M059J (cell line): Measurements from ENCODE around the gene IL17RA. TPM values are rescaled to one million over a fixed set of nuclear protein-coding genes. Genes with fewer than 3 reads are reported as not detected.

Experiments used
- DNase-seq: peaks from one replicate; pipeline ENCODE4 v3.0.0-alpha.2; 2012; ENCODE audit warnings: low read depth
- total RNA-seq: library from RNA; depleted of rRNA; stranded (reverse); fragments of >200 nt; shearing (Covaris generic); gene quantifications from 2 replicates; pipeline ENCODE4 v1.2.3, GENCODE V29; 2014; rRNA removed

IL17RA gene, protein sequence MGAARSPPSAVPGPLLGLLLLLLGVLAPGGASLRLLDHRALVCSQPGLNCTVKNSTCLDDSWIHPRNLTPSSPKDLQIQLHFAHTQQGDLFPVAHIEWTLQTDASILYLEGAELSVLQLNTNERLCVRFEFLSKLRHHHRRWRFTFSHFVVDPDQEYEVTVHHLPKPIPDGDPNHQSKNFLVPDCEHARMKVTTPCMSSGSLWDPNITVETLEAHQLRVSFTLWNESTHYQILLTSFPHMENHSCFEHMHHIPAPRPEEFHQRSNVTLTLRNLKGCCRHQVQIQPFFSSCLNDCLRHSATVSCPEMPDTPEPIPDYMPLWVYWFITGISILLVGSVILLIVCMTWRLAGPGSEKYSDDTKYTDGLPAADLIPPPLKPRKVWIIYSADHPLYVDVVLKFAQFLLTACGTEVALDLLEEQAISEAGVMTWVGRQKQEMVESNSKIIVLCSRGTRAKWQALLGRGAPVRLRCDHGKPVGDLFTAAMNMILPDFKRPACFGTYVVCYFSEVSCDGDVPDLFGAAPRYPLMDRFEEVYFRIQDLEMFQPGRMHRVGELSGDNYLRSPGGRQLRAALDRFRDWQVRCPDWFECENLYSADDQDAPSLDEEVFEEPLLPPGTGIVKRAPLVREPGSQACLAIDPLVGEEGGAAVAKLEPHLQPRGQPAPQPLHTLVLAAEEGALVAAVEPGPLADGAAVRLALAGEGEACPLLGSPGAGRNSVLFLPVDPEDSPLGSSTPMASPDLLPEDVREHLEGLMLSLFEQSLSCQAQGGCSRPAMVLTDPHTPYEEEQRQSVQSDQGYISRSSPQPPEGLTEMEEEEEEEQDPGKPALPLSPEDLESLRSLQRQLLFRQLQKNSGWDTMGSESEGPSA
- total RNA-seq: 7.9 and 13.4 TPM in 2 replicates

DNA sequence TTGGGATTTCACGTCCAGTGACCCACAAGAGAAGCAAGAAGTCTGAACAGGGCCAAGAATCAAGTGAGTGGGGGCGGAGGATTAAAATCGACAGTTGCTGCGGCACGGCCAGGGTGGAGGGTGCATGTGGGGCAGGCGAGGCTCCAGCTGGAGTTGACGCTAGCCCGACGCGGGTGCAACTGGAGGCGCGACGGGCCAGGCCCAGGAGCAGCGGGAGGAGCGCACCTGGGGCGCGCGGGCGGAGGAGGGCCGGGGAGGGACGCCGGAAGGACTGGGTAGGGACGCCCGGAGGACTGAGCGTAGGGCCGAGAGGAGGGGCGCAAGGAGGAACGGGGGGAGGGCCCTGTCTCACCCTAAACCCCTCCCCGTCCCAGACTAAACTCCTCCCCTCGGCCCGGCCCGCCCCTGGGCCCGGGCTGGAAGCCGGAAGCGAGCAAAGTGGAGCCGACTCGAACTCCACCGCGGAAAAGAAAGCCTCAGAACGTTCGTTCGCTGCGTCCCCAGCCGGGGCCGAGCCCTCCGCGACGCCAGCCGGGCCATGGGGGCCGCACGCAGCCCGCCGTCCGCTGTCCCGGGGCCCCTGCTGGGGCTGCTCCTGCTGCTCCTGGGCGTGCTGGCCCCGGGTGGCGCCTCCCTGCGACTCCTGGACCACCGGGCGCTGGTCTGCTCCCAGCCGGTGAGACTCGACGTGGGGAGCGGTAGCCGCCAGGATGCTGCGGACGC is at the start of gene IL17RA:
IL17RA (plus strand) TSS at position 447 of the 723 bp plus-strand sequence; CDS start at position 539, 92 bp downstream.
- peak; percentile 85 for DNase-seq

DNA sequence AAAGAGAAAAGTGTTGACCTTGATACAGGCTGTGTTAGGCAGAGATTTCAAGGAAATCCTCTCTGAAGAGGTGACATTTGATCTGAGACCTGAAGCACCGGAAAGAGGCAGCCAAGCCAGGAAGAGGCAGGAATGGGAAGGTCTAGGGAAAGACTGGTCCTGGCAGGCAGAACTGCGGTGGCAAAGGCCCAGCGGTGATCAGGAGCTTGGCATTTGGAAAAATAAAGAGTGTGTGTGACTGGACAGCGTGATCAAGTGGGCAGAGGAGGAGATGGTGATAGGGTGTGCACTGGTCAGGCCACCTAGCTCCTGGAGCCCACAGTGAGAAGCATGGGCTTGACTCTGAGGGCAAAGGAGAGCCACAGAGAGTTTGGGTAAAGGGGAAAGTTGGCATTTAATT is 49.6 kb upstream of the IL17RA start:
- peak; percentile 3 for DNase-seq

DNA sequence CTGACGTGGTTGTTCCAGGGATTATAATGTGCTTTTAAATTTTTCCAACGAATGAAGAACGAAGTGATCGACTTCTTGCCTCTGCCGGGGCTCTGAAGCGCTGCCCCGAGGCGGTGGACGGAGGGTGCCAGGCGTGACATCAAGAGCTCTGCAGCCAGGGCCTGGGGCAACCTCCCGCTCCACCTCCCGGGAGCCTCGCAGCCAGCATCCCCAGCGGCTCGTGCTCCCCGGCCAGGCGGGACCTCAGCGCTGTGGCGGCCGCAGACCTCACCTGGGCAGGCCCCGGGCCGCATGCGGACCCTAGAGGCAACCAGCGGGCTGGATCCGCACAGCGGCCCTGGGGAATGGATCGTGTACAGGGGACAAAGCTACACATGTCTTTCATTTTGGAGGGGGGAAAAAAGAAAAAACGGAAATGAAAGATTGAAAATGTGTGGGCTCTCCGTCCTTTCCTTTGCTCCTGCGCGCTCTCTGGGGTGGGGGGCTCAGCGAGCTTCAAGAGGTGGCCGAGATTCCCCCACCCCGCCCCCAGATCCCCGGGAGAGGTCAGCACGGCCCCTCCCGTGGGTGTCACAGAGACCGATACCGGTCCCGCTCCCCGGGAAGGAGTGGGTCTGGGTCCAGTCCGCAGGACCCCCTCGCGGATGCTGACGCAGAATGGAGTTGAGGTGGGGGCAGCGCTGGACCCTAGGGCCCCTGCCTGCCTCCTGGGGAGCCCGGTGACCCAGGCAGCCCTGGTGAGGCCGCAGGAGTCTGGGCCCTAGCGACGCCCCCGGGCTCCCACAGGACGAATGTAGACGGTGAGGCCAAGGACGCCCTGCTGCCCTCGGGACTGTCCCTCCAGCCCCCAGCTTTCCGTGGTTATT is 48.6 kb upstream of the IL17RA start:
- DNase-seq: peak; percentile 18

DNA sequence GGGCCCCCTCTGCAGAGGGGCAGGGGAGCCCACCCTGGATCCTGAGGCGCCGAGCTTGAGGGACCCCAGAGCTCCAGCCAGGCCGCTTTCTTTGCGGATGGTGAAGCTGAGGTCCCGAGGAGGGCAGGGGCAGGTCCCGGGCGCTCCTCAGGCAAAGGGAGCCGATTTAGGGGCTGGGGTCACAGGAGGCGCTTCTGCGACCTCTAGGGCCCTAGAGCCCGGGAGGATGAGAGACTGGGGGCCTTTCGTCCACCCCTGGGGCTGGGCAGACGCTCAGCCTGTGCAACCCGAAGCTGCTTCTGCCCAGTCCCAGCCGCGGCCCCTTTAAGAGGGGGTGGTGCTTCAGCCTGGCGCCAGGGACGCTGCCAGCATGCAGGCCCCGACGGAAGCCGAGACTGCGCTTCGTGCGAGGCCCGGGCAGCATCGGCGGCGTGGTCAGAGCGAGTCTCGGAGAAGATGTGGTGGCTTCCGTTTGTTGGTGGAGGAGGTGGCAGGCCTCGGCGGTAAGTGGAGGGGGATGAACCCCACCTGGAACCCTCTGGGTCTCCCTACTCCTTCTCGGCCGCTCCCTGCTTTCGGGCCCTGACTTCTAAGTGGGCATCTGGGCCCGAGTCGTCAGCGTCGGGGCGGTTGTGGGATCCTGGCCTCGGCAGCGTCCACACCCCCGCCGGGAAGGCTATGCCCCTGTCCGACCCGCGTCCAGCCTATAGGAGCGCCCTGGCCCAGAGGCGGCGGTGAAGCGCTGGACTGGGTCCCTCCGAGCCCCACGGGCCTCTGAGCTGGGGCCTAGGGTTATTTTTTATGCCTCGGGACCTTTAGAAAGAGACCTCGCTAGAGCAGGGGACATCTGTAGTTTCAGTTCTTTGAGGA is 47.7 kb upstream of the IL17RA start:
- DNase-seq: peak; percentile 15

DNA sequence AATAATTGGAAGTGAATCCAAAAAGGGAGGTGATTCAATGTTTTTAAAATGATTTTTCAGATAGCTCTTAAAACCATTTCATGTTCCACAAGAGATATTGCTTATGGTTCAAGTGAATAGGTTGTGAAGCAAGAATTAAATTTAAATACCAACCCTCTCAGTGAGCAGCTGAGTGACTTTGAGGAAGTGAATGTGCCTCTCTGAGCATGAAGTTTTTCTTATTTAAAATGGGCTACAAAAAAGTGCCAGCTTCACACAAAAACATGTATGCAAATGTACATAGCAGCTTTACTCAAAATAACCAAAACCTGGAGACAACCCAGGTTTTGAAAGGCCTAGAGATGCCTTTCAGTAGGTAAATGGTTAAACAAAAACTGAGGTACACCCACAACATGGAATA is 41.3 kb upstream of the IL17RA start:
- no peak for DNase-seq

DNA sequence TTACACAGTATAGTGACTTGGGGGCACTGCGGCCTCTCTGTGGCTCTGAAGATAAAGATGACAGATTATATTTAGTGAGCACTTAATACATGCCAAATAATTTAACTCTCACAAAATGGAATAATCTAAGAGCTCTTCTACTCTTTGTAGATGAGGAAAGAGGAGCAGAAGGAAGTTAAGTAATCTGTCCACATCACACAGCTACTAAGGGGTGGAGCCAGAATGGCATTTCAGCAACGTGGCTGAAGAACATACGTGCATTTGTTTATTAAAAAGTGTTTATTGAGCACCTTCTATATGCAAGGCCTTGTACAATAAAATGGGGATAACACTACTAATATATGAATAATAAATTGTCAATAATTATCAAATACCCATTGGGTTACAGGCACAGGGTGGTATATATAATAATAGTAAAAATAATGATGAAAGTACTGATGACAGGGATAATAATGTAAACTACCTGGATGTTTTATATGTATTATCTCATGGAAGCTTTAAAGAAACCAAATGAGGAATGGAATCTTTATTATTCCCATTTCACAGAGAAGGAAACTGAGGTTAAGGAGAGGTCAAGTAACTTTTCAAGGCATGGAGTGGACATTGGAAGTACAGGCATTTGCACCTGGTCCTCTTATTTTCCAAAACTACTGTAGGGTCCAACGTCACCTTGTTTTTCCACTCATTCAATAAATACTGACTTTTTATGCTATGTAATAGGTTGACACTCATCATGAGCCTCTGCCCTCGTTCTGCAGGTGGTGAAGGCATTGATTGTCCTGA is 38.0 kb upstream of the IL17RA start:
- DNase-seq: no peak

DNA sequence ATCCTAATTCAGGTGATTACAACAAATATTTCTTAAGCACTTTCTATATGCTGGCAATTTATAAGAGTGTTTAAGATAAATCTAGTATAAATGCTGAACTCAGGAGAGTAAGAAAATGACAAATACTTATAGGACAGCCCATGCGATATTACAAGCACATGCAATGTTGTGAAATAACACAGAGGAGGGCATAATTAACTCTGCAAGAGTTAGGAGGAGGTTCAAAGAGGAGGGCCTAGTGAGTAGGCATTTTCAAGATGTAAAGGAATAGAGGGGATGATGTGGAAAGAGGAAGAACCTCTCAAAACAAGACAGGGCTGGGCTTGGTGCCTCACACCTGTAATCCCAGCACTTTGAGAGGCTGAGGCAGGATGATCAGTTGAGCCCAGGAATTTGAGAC is 37.1 kb upstream of the IL17RA start:
- DNase-seq: no peak

DNA sequence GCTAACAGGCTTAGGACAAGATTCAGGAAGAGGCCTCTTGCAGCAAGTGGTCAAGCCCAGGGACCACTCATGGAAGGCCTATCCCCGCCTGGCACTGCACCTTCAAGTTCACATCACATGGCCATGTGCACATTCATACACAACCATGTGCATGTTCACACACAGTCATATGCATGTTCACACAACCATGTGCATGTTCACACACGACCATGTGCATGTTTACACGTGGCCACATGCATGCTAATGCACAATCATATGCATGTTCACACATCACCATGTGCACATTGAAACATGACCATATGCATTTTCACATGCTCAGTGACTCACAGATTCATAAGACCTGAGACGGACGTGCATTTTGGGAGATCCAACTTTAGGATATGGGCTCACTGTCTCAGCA is 28.7 kb upstream of the IL17RA start:
- no peak for DNase-seq

DNA sequence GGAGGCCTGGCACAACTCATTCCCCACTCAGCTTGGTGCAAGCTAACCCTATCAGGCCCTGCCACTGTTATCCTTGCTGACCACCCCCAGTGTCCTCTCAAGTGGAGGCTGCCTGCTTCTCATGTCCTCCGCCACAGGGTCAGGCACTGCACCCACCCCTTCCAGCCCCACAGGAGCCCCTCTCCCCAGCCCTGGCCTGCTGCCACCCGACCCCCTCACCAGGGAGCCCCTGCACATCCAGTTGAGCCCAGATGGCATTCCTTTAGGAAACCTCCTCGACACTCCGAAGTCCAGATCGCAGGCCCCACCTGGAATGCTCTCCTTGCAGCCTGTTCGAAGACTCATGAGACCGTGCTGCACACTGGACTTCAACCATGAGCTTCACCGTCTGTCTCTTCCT is 28.0 kb upstream of the IL17RA start:
- no peak for DNase-seq

DNA sequence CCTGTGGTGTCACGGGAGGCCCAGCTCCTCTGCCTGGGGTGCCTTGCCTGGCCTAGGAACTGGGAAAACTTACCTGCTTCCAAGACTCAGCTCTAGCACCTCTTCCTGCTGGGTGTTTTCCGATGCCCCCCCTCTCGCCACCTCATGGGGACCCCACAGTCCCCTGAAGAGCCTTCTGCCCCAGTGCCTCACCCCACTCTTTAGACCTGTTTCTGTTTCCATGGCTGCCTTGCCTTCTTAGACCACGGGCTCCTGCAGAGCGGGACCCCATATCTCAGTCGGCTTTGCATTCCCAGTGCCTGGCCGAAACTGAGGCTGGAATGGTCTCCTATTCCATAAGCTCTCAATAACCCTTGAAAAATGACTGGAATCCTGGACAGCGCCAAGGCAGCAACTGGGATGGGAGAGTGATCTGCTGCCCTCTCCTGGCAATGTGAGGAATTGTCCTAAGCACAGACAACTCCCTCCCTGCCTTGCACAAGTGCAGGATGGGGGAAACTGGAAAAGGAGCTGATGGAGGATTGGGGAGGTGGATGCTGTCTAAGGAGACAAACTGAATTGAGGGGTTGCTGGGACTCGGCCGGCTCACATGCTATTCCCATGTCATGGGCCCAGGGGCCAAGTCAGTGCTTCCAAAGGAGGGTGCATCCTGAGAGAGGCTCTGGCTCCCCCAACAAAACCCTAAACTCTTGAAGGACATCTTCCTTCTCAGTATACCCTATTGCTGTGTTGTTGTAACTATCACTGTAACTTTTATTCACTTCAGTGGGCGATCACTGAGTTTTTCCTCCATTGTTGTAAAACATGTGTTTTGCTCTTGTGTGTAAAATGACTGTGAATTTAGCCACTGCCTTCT is 26.6 kb upstream of the IL17RA start:
- peak; percentile 53 for DNase-seq

DNA sequence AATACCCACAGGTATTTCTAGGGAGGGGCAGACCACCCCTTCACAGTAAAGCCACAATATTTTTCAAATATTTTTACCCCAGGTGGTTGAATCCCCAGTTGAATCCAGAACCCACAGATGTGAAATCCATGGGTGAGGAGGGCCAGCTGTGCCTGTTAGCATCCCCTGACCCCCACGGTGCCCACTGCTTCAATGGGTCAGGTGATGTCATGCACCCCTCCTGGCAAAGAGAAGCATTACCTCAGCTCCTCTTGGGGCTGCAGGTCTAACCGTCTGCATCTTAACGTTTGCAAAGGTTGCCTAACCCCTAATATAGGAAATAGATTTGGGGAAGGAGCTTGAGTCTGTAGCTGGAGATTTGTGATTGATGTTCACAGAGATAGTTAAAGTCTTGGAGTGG is 24.7 kb upstream of the IL17RA start:
- DNase-seq: no peak

DNA sequence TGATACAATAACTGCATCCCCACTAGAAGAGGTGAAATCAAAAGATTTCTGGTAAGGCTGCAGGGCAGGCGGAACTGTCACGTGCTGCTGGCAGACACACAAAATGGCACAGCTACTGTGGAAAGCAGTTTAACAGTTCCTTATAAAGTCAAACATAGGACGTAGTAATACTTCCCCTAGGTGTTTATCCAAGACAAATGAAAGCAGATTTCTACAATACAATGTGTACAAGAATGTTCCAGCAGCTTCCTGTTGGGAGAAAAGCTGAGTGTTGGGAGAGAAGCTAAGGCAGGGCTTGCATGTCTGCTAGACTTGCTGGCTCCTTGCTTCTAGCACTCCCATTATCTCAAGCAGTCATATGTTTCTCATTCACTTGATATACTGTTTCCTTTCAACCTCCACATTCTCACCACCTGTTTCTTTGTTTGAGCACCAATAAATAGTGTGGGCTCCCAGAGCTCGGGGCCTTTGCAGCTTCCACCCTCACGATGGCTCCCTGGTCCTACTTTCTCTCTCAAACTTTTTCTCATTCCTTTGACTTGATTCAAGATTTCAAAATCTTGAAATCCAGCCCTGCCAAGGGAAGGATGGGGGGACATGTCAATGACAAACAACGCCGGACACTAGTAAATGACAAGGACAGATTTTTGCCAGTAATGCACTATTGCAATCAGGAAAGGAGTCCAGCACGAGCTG is 21.2 kb upstream of the IL17RA start:
- DNase-seq: no peak

DNA sequence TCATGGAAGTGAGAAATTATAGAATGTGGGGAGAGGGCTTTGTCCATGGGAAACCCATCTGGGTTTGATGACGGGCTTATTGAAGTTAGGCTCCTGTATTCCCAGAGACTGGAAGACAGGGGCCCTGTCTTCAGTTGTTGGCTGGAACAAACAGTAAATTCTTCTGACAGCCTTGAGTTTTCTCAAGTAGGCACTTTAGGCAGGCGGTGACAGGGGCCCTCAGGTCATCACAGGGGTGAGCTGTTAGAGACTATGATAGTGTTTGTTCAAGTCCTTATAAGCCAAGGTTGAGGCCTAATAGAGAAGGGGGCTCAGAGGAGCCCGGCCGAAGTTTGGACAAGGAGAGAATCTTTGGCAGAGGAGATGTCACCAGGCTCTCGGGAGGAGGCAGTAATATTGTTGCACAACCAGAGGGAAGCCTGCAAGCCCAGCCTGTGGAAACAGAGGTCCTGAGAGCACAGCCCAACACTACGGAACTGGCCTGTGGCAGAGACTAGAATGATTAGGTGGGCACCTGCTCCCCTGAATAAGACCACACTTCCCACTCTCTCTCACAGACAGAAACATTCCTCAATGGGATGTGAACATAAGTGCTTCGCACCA is 20.2 kb upstream of the IL17RA start:
- DNase-seq: no peak

DNA sequence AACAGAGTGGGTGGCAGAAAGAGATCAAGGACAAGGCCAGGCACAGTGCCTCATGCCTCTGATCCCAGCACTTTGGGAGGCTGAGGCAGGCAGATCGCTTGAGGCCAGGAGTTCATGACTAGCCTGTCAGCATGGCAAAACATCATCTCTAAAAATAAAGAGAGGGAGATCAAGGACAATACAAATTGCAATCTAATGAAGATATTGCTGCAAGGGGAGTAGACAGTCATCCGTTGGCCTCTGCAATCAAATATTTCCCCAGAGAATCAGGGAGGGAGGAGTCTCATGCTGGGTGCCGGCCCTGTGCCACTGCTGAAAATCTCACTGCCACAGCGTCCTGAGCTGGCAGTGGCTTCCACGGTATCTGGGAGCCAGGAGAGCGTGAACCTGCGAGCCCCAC is 19.4 kb upstream of the IL17RA start:
- DNase-seq: no peak

DNA sequence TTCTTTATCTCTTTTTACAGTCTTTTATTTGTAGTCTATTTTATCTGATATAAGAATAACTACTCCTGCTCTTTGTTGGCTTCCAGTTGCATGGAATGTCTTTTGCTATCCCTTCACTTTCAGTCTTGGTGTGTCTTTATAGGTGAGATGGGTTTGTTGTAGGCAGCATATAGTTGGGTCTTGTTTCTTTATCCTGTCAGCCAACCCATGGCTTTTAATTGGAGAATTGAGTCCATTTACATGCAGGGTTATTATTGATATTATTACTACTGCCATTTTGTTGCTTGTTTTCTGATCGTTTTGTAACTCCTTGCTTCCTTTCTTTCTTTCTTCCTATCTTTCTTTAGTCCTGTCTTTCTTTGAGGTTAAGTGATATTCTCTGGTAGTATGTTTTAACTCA is 11.9 kb upstream of the IL17RA start:
- no peak for DNase-seq

DNA sequence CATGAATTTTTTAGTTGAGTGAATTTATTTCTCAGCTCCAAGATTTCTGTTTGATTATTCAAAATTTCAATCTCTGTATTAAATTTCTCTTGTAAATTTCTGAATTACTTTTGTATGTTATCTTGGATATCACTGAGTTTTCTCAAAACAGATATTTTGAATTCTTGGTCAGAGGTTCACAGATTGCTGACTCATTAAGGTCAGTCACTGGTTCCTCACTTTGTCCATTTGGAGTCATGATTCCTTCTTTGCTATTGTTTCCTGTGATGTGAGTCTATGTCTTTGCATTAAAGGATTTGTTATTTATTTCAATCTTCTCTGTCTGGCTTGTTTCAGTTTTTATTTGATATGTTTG is 10.2 kb upstream of the IL17RA start:
- peak; percentile 34 for DNase-seq

DNA sequence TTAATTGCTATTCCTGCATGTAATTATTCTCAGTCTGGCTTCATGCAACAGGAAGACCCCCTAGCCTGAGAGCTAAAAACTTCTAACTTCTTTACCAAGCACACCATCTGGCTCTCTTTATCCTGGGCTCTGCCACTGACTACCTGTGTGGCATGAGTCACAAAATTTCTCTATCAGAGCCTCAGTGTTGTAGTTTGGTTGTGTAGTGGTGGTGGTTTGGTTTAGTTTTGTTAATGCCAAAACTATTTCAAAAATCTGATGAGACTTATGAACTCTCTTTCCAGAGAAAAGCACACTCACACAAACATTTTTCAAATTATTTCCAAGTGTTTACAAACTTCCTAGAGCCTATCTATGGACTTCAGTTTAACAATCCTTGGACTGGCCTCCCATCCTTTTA is 7.5 kb upstream of the IL17RA start:
- DNase-seq: peak; percentile 88

DNA sequence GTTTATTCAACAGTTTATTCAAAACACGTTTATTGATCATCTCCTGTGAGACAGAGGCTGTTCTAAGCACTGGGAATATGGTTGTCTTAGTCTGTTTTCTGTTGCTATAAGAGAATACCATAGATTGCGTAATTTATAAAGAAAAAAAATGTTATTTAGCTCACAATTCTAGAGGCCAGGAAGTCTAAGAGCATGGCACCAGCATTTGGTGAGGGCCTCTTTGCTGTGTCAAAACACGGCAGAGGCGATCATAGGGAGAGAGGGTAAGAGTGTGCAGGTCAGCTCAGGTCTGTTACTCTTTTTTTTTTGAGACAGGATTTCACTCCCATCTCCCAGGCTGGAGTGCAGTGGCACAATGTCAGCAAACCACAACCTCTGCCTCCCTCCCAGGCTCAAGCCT is 5.2 kb upstream of the IL17RA start:
- no peak for DNase-seq
